ENCODE data around the gene CMC2.

The CMC2 gene

DNA sequence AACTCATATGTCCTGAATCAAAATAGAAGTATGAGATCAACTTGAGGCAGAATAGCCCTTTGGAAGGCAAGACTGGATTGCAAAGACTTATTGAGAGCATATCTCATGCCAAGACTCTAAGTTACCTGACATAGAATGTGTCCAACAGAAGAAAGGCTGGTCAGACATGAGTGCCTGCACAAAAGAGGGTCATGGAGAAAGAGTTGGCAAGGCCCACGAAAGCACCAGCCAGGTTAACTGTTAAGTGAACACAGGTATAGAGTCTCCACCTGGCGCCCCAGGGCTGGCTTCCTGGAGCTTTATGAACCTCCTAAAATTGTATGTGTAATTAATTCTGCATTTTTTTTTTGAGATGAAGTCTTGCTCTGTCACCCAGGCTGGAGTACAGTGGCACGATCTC is 71.0 kb downstream of the CMC2 start:
- no peak for DNase-seq

DNA sequence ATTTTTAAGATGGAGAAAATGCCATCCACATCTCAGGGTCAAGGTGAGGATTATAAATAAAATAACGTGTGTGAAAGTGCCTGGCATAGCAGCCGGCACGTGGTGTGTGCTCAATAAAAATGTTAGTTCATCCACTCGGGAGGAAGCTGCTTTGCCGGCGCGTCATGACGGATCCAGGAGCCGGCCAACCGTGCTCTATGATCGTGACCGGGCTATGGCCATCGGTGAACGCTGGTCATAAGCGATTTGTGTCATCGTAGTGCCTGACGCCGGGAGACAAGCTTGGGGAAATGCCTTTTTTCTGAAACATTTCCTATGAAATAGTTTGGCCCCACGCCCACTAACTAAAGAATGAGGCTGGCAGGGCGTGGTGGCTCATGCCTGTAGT is 74.0 kb downstream of the CMC2 start:
- peak in 3 of 56 donors; percentile 8 to 15 (median 11) for DNase-seq

DNA sequence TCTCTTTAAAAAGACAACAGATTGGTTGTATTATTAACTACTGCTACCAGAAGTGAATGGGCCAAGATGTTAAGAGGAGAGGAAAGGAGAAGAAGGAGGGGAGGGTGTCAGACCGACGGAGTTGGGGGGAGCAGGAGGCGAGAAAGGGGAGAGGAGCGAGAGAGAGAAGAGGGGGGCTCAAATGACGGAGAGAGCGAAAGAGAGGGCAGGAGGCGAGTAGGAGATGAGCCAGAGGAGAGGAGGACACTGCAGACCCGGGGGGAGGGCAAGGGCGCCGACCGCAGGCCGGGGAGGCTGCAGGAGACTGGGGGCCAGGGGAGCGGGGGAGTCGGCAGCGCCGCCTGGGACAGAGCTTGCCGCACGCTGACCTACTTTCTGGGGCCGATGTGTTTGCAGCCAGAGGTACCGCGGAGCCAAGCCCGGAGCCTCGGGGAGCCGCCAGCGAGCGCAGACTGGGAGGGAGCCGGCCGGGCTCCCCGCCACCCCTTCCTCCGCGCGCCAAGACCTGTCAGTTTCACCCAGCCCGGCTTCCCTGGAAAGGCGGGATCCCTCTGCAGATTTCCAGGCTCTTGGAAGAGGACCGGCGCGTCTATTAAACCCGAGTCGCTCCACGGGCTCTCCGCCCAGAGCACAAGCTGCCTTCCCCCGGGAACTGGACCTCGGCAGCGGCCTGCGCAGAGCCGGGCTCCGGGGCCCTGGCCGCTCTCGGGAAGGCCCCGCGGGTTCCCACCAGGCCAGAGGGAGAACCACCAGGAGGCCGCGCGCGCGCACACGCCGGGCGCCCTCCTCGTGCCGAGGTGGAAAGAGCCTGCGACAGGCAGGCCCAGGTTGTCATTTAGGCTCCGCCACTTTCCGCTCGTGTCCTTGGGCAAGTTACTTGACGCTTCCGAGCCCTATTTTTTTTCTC is 74.6 kb downstream of the CMC2 start:
- DNase-seq: peak in 50 of 56 donors; percentile 9 to 81 (median 53)

DNA sequence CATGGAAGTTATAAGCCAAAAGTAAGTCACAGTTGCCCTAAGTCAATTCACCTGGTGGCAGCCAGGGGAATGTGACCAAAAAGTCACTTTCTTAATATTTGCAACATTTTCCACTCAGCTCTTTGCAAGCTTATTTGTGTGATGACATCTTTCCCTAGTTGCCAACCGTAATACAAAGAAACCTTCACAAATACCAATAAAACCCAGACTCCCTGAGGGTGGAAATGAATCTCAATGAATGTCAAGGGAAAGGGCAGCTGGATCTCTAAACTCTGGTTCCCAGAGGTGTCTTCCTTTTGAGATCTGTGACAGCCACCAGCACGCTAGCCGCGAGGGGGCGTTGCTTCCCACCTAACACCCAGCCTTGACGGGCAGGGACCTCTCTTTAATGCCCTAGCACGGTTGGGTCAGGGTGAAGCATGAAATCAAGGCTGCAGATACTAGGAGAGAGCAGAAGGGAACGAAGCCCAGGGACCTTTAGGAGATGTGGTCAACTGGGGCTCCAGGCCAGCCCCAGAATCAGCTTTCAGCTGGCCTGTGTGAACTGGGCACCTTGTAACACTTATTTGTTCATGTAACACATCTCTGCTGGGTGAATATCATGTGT is 82.2 kb downstream of the CMC2 start:
- peak in 26 of 56 donors; percentile 3 to 65 (median 14) for DNase-seq

DNA sequence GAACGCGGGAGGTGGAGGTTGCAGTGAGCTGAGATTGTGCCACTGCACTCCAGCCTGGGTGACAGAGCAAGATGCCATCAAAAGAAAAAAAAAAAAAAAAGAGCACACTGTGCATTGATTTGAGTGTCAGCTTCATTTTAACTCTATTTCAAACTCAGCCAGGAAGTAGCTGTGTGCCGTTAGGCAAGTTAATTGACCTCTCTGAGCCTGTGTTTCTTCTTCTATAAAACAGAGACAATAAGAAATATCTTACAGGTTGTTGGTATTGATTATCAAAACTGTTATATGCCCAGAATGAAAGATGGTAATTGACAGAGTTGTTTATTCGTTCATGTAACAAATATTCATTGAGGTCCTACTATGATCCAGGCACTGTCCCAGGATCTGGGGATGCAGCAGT is 83.3 kb downstream of the CMC2 start:
- no peak for DNase-seq

All from amygdala (tissue), 56 donors.